GM18858 (cell line): ENCODE data around the gene PRLH.

ENCODE experiments used
- ATAC-seq: cut with Tn5 transposase; IDR thresholded peaks from one replicate; pipeline ENCODE4 v1.9.1; 2021; ENCODE audit not compliant: unreplicated experiment

PRLH gene

GRCh38 chr2:237538901-237539300 is 27.5 kb upstream of the PRLH start:
- ATAC-seq = no peak

- no peak for ATAC-seq
Observed at GRCh38 chr2:237539681-237540080, 26.7 kb upstream of the PRLH start.

- ATAC-seq = no peak
Observed at GRCh38 chr2:237540223-237540775, 26.1 kb upstream of the PRLH start.

GRCh38 chr2:237540823-237541222 is 25.6 kb upstream of the PRLH start:
- no peak for ATAC-seq

- ATAC-seq = no peak
Observed at GRCh38 chr2:237541243-237541642, 25.1 kb upstream of the PRLH start.

GRCh38 chr2:237542001-237542704 is 24.2 kb upstream of the PRLH start:
- no peak for ATAC-seq

- ATAC-seq = no peak
Observed at GRCh38 chr2:237546040-237546875, 20.1 kb upstream of the PRLH start.

GRCh38 chr2:237546876-237547395 is 19.4 kb upstream of the PRLH start:
- no peak for ATAC-seq

GRCh38 chr2:237547841-237548416 is 18.4 kb upstream of the PRLH start:
- no peak for ATAC-seq

- no peak for ATAC-seq
Observed at GRCh38 chr2:237549216-237549615, 17.2 kb upstream of the PRLH start.

GRCh38 chr2:237549643-237550415 is 16.5 kb upstream of the PRLH start:
- ATAC-seq = no peak

GRCh38 chr2:237551071-237551574 is 15.3 kb upstream of the PRLH start:
- no peak for ATAC-seq

GRCh38 chr2:237552908-237553307 is 13.5 kb upstream of the PRLH start:
- ATAC-seq = no peak

GRCh38 chr2:237553948-237554347 is 12.4 kb upstream of the PRLH start:
- no peak for ATAC-seq

GRCh38 chr2:237555560-237555959 is 10.8 kb upstream of the PRLH start:
- ATAC-seq = no peak

GRCh38 chr2:237556773-237557632 is 9.4 kb upstream of the PRLH start:
- ATAC-seq = peak; percentile 84

- peak; percentile 4 for ATAC-seq
Observed at GRCh38 chr2:237557633-237558015, 8.8 kb upstream of the PRLH start.

GRCh38 chr2:237558961-237559641 is 7.3 kb upstream of the PRLH start:
- no peak for ATAC-seq

GRCh38 chr2:237561221-237561620 is 5.2 kb upstream of the PRLH start:
- no peak for ATAC-seq
